GM21360 (cell line): ENCODE measurements around the gene SHTN1.

Experiments
- ATAC-seq: cut with Tn5 transposase; IDR thresholded peaks from one replicate; pipeline ENCODE4 v1.9.1; 2021; ENCODE audit warnings: mild to moderate bottlenecking, moderate library complexity; ENCODE audit not compliant: unreplicated experiment

SHTN1 gene

GRCh38 chr10:116877391-116877790 is 127.6 kb downstream of the SHTN1 start:
- no peak for ATAC-seq

DNA sequence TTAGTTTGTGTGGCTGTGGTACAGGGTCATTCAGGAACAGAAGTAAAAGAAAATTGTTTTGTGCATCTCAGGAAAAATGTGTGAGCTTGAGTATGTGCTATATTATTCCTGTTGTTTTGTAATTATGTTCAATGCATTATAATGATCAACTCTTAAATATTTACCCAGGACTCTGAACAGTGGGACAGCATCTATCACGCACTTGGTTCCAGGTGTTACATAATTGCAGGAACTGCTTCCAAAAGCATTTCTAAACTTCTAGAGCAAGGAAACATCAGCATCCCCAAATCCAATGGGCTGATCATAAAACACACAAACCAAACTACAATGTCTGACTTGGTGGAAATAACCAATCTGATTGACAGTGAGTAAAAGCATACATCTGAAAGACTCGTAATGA is 129.1 kb downstream of the SHTN1 start:
- no peak for ATAC-seq

DNA sequence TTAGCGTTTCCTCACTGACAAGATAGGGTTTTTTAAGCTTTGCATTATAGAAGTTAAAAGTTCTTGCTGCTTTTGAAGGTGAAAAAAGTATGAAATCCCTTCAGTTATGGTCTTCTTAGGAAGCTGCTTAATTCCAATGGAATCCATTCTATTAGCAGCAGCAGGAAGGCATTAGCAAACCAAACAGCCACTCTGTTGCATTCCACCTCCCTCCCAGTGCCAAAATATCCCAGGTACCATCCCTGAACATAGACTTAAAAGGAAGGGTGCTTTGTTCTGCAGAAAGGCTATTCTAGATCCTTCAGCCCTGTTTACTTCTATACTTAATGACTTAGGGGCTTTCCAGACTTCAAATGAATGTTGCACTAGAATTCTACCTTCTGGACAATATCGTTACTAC is 131.9 kb downstream of the SHTN1 start:
- no peak for ATAC-seq

GRCh38 chr10:116870949-116871348 is 134.0 kb downstream of the SHTN1 start:
- no peak for ATAC-seq

DNA sequence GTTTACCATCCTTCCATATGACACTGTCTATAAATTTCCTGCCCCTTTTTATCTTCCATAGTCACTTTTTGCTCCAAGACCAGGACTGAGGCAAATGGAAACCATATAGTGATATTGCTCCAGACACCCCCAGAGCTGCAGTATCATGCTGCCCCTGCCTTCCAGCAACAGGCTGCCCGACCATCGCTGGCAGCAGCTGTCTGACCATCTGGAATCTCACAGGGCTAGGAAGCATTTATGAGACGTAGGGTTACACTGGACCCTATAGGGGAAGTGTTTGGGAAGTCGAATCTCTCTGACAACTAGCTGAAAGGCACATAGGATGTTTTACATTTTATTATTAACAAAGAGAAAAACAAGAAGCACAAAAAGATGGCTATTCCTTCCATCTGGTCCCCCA is 136.3 kb downstream of the SHTN1 start:
- no peak for ATAC-seq

DNA sequence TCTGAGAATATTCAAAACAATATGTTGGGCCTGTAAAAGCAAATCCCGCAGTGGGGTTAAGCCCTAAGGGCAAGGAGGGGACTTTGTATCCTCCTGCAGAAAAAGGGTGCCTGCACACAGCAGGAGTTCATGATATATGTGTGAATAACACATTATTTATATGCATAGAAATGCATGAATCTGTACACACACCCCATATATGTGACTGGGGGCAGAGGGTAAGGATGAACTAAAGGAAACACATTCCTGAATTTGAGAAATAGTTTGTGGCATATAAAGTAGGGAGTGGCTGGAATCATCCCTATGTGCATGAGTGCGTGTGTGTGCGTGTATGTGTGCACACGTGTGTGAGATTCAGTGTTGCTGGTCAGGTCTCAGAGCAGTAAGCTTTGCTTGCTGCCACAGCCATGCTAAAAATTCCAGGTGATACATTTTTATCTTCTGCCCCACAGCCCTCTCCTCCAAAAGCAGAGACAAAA is 136.8 kb downstream of the SHTN1 start:
- ATAC-seq: no peak

DNA sequence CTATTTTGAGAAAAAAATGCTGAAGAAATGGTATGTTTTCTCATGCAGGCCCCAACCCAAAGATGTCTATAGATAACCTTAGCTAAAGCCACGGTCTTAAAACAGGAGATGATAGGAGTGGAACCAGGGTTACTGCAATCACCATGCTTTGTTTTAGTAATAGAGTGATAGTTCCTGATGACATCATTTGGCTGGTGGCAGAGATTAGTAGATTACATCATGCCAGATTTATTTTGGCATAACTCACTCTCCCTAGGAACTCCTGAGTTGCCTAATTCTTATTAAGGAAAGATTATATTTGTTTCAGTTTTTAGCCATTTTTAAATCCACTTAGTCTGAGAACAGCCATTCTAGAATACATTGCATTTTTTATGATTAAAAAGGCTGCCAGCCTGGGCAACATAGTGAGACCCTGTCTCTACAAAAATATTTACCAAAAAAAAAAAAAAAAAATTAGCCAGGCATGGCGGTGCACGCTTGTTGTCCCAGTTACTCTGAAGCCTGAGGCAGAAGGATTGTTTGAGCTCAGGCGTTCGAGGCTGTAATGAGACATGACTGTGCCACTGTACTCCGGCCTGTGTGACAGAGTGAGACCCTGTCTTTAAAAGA is 137.9 kb downstream of the SHTN1 start:
- no peak for ATAC-seq

DNA sequence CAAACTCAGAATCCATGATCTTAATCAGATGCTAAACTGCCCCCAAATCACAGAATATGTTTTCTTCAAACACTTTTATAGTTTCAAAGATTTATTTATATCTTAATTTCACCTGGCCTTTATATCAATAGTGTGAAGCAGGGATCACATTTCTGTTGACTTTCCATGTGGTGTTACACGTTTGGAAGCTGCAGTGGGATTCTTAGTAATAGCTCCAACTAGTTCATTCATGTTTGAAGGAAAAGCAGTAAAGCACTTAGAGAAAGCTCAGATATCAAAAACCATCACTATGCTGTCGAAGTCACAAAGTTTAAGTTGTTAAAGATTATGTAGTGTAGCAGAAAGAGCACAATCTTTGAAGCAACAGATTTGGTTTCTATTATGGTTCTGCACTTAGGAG is 138.9 kb downstream of the SHTN1 start:
- no peak for ATAC-seq

- ATAC-seq: no peak
Measured at GRCh38 chr10:116864436-116864835, 140.6 kb downstream of the SHTN1 start.

DNA sequence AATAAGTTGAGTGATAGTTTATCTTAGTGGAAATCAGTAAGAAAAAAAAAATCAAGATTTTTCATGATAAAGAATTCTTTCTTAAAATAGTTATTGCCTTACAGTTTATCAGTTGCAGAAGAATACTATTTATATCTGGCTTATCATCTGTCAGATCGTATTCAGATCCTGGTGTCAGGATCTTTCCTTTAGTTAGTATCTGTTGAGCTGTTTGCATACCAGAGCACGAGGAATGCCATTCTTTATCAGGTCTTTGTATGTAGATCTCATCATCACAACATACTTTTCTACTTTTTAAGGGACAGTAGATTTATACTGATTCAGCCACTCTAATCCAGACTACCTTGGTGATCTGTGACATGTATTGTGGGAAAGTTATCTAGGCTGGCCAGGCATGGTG is 143.2 kb downstream of the SHTN1 start:
- no peak for ATAC-seq

DNA sequence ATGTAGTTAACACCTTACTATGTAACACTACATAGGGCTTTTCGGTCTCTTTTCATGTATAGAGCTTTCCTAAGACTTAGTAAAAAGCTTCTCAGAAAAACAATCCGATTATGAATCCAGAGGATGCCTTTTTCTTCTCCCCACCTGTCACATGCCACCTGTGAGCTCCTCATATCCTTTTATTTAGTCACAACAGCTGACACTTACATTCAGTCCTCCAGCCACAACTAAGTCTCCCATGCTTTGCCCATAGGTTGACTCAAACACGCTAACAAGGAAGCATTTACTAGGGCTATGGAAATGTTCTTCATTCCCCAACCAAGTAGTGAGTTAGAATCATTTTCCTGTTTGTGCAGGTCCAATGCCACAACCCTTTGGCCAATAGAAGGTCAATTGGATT is 147.8 kb downstream of the SHTN1 start:
- no peak for ATAC-seq

- no peak for ATAC-seq
Measured at GRCh38 chr10:116853701-116854100, 151.3 kb downstream of the SHTN1 start.

- no peak for ATAC-seq
Measured at GRCh38 chr10:116853287-116853686, 151.7 kb downstream of the SHTN1 start.

DNA sequence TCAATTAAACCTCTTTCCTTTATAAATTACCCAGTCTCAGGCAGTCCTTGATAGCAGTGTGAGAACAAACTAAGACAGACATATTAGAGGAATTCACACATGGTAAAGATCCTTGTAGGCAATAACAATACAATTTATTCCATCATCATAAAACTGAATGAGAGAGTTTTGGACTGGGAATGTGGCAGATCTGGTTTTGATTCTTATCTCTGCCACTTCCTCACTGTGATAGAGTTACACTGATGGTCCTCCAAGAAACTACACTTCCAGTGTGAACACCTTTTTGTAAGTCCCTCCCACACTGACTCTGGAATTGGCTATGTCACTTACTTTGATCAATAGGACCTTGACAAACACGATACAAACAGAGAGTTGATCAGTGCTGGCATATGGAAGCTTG is 152.7 kb downstream of the SHTN1 start:
- ATAC-seq: no peak

GRCh38 chr10:116850058-116850611 is 154.9 kb downstream of the SHTN1 start:
- ATAC-seq: no peak

- ATAC-seq: peak; percentile 59
Measured at GRCh38 chr10:116849248-116850057, 155.5 kb downstream of the SHTN1 start, which contains the start of gene ENO4. Gene ENO4, plus strand, starts transcription at chr10:116849499. Its CDS starts 68 bp downstream, at chr10:116849567.

GRCh38 chr10:116848944-116849247 is 156.1 kb downstream of the SHTN1 start:
- no peak for ATAC-seq

GRCh38 chr10:116848032-116848943 is 156.7 kb downstream of the SHTN1 start:
- ATAC-seq: peak; percentile 75

GRCh38 chr10:116845823-116846222 is 159.2 kb downstream of the SHTN1 start:
- ATAC-seq: no peak

DNA sequence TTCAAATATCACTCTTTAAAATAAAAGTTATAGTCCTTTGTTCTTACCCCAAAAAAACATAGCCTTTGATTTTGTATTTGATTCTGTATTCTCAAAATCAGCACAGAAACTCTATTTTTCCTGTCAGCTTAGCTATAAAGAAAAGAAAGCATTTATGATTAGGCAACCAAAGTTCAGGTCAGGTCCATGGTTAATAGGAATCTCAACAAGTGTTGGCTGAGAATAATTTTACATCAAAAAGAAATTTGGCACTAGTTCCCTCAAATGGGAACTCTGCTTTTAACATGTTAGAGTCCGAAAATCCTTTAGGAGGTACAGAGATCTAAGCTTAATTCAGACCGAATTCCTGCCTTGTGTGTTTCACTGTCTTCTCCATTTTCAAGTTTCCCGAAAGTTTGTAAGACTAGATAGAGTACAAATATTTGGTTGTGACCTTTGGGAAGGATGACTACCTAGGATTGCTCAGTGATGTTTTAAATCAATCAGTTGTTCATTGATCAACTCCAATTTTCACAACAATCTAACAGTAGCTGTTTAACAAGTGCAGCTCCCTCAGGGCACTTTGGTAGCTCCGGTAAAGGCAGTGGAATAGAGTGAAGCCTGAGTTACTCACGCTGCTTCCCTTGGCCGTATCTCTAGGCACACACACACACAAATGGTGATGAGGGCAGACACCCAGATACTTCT is 164.5 kb downstream of the SHTN1 start:
- no peak for ATAC-seq
